VCaP (cell line): ENCODE results near the gene ANKRD34A.

Source experiments
- H3K27ac ChIP-seq: fragments of 450-650 bp; 2 replicates; pipeline ENCODE4 v1.5.1; 2017
- CTCF ChIP-seq: fragments of 450-650 bp; conservative IDR thresholded peaks from 2 replicates; pipeline ENCODE4 v1.5.1; 2017; ENCODE audit warnings: mild to moderate bottlenecking, moderate library complexity

Gene ANKRD34A

GRCh38 chr1:145962157-145963102 is 1.9 kb downstream of the ANKRD34A start:
- TF ChIP-seq CTCF = no peak
- H3K27ac ChIP-seq = peak overlapping the region; percentile 73

- H3K27ac ChIP-seq = peak overlapping the region; percentile 73; the same call in 1 of the 2 replicates
- TF ChIP-seq CTCF = no peak
Measured at GRCh38 chr1:145961425-145962156, 2.8 kb downstream of the ANKRD34A start.

GRCh38 chr1:145961109-145961424 is 3.3 kb downstream of the ANKRD34A start:
- TF ChIP-seq CTCF = no peak
- peak overlapping the region; percentile 73; the same call in 1 of the 2 replicates for H3K27ac ChIP-seq

GRCh38 chr1:145960468-145961108 is 3.8 kb downstream of the ANKRD34A start:
- H3K27ac ChIP-seq = peak overlapping the region; percentile 73; the same call in 1 of the 2 replicates
- TF ChIP-seq CTCF = peak; percentile 24; the same call in 1 of the 2 replicates

GRCh38 chr1:145959957-145960467 is 4.4 kb downstream of the ANKRD34A start:
- no peak for TF ChIP-seq CTCF

GRCh38 chr1:145959333-145959732 is 5.0 kb downstream of the ANKRD34A start:
- no peak for TF ChIP-seq CTCF
- no peak overlapping the region for H3K27ac ChIP-seq

More at GRCh38 chr1:145959957-145960467, 4.4 kb downstream of the ANKRD34A start:
- peak overlapping the region; percentile 73; the same call in 1 of the 2 replicates for H3K27ac ChIP-seq
